AG04450 (cell line): Measurements from ENCODE around the gene OSBPL5. TPM values are rescaled to one million over a fixed set of nuclear protein-coding genes. Genes with fewer than 3 reads are reported as not detected.
A peak's percentile ranks its signal among the peaks of the same experiment; 100 is the strongest.

Source experiments
- CTCF ChIA-PET: fragments of 300-600, 350-600 bp; formaldehyde crosslinking; extraction: SDS; loops from one replicate; lab custom pipeline; 2022; ENCODE audit warnings: antibody characterized with exemption, inconsistent platforms; lab: Charles Lee
- POLR2A ChIA-PET: fragments of 350-600 bp; formaldehyde crosslinking; extraction: SDS; loops from one replicate; lab custom pipeline; 2021; ENCODE audit warnings: antibody characterized with exemption, inconsistent platforms; lab: Yijun Ruan, JAX
- DNase-seq: peaks from one replicate; pipeline ENCODE4 v3.0.0-alpha.2; 2011; ENCODE audit warnings: low read depth, low spot score
- H3K27ac ChIP-seq: one replicate; pipeline ENCODE4 v1.5.1; 2012; ENCODE audit warnings: low read depth, low read length, control low read depth
- H3K27me3 ChIP-seq: one replicate; pipeline ENCODE4 v1.6.0; 2012; ENCODE audit warnings: low read length; ENCODE audit not compliant: control insufficient read depth, insufficient read depth
- H3K4me3 ChIP-seq: 2 replicates; pipeline ENCODE4 v1.5.1; 2011; ENCODE audit warnings: mild to moderate bottlenecking, low read depth, low read length, control low read depth
- H3K9me3 ChIP-seq: 2 replicates; pipeline ENCODE4 v1.5.1; 2012; ENCODE audit warnings: low read length; ENCODE audit not compliant: control insufficient read depth, insufficient read depth
- polyA plus RNA-seq: library from polyadenylated mRNA; depleted of rRNA; stranded (reverse); fragments of >200 nt; gene quantifications from 2 replicates; pipeline ENCODE4 v1.2.3, GENCODE V29; 2011
- TF ChIP-seq, protein P1 (sequence below): IDR thresholded peaks from 2 replicates; pipeline ENCODE4 v1.5.1; 2011; ENCODE audit warnings: low read depth, low read length, control low read depth, inconsistent platforms

OSBPL5 gene
- polyA plus RNA-seq, 1 experiment, result 7.4 TPM

GRCh38 chr11:3094223-3094824 is 70.8 kb downstream of the OSBPL5 start:
- TF ChIP-seq, protein P1, sequence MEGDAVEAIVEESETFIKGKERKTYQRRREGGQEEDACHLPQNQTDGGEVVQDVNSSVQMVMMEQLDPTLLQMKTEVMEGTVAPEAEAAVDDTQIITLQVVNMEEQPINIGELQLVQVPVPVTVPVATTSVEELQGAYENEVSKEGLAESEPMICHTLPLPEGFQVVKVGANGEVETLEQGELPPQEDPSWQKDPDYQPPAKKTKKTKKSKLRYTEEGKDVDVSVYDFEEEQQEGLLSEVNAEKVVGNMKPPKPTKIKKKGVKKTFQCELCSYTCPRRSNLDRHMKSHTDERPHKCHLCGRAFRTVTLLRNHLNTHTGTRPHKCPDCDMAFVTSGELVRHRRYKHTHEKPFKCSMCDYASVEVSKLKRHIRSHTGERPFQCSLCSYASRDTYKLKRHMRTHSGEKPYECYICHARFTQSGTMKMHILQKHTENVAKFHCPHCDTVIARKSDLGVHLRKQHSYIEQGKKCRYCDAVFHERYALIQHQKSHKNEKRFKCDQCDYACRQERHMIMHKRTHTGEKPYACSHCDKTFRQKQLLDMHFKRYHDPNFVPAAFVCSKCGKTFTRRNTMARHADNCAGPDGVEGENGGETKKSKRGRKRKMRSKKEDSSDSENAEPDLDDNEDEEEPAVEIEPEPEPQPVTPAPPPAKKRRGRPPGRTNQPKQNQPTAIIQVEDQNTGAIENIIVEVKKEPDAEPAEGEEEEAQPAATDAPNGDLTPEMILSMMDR, result no peak
- Histone ChIP-seq H3K9me3 (no peaks in the 10 kb centered on the region; the same call in 1 of the 2 replicates), H3K4me3 (no peak overlapping the region), H3K27me3 (no peaks in the 10 kb centered on the region), H3K27ac (no peak overlapping the region)
- ChIA-PET CTCF (interaction anchor here (0.7 to 1.4 kb wide), 3 partner anchors 17 to 101 kb away, joined by 3 to 4 read pairs (median 3); no protein-coding TSS in a partner anchor), POLR2A (interaction anchor here (0.7 kb wide), 1 partner anchor 9 kb away, joined by 6 read pairs; no protein-coding TSS in a partner anchor)
- DNase-seq, result no peak

- CTCF ChIA-PET, result interaction anchor here (0.9 to 1.4 kb wide), 3 partner anchors 16 to 31 kb away, joined by 3 to 4 read pairs (median 4); no protein-coding TSS in a partner anchor
- POLR2A ChIA-PET, result interaction anchor here (0.6 kb wide), 1 partner anchor 747 kb away, joined by 4 read pairs; the partner anchor contains the start of gene RHOG
- Histone ChIP-seq H3K9me3 (no peaks in the 10 kb centered on the region; the same call in 1 of the 2 replicates), H3K27ac (no peak overlapping the region), H3K27me3 (no peaks in the 10 kb centered on the region), H3K4me3 (no peak overlapping the region)
- TF ChIP-seq, protein P1, result no peak
- DNase-seq, result no peak
Observed at GRCh38 chr11:3093281-3094191, 71.6 kb downstream of the OSBPL5 start.

- ChIA-PET POLR2A (interaction anchor here (0.6 kb wide), 1 partner anchor 748 kb away, joined by 4 read pairs; the partner anchor contains the start of gene RHOG), CTCF (interaction anchor here (0.9 to 1.5 kb wide), 3 partner anchors 17 to 102 kb away, joined by 3 to 5 read pairs (median 4); no protein-coding TSS in a partner anchor)
- Histone ChIP-seq H3K9me3 (no peaks in the 10 kb centered on the region; the same call in 1 of the 2 replicates), H3K27me3 (no peaks in the 10 kb centered on the region), H3K27ac (no peak overlapping the region), H3K4me3 (no peak overlapping the region)
- TF ChIP-seq, protein P1, result no peak
- DNase-seq, result no peak
Observed at GRCh38 chr11:3092603-3093141, 72.4 kb downstream of the OSBPL5 start.

DNA sequence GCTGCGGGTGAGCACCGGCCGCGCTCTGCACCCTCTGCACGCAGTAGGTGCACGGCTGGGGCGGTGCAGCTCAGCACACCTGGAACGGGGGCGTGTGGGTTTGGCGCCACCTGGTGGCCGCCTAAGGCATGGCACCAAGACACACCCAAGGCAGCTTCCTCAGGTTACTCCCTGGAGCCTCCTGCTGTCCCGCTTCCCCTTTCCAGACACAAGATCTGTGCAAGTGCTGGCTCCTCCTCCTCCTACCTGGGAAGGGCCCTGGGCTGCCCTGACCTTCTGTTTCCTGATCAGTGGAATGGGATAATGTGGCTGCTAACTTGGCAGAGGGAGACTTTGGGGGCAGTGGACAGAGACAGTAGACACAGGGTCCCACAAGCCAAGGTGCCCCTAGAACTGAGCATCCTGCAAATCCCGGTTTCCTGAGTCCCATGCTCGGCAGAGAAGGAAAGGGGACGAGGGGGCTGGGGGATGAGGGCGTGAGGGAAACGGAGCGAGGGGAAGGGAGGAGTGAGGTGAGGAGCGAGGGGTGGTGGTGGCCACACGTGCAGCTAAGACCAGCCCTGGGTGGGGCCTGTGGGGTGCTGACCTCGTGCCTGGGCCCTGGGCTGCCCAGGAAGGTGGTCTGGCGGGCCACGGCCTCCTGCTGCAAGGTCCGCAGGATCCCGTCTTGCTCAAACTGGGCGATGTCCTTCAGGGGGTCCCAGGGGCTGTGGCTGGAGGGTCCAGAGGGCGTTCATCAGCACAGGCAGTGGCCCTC is 73.1 kb downstream of the OSBPL5 start:
- Histone ChIP-seq H3K27ac (no peak overlapping the region), H3K9me3 (no peaks in the 10 kb centered on the region; the same call in 1 of the 2 replicates), H3K4me3 (no peak overlapping the region), H3K27me3 (no peaks in the 10 kb centered on the region)
- TF ChIP-seq, protein P1, result peak; percentile 95
- POLR2A ChIA-PET, result interaction anchor here (1.2 kb wide), 2 partner anchors 42 to 54 kb away, joined by 3 to 7 read pairs; no protein-coding TSS in a partner anchor
- CTCF ChIA-PET, result interaction anchor here (0.6 to 3.8 kb wide), 27 partner anchors 11 to 560 kb away, joined by 3 to 61 read pairs (median 4); no protein-coding TSS in a partner anchor
- no peak for DNase-seq
